Fibroblast of villous mesenchyme (primary cell): ENCODE results near the gene DBNDD1. TPM values are rescaled to one million over a fixed set of nuclear protein-coding genes. Genes with fewer than 3 reads are reported as not detected.

Experiments
- DNase-seq: peaks from one replicate; pipeline ENCODE4 v3.0.0-alpha.2; 2010; ENCODE audit warnings: low read depth
- H3K4me3 ChIP-seq: 2 replicates; pipeline ENCODE4 v1.5.1; 2011; ENCODE audit warnings: low read depth, mild to moderate bottlenecking, low read length
- total RNA-seq: library from RNA; depleted of rRNA; stranded (reverse); fragments of >200 nt; gene quantifications from 2 replicates; pipeline ENCODE4 v1.2.3, GENCODE V29; 2012
- TF ChIP-seq, protein P1 (sequence below): IDR thresholded peaks from 2 replicates; pipeline ENCODE4 v1.5.1; 2012; ENCODE audit warnings: low read depth, mild to moderate bottlenecking, low read length; ENCODE audit not compliant: insufficient read depth

DBNDD1 gene
- total RNA-seq, 1 donor = 0.86 TPM

- TF ChIP-seq, protein P1, sequence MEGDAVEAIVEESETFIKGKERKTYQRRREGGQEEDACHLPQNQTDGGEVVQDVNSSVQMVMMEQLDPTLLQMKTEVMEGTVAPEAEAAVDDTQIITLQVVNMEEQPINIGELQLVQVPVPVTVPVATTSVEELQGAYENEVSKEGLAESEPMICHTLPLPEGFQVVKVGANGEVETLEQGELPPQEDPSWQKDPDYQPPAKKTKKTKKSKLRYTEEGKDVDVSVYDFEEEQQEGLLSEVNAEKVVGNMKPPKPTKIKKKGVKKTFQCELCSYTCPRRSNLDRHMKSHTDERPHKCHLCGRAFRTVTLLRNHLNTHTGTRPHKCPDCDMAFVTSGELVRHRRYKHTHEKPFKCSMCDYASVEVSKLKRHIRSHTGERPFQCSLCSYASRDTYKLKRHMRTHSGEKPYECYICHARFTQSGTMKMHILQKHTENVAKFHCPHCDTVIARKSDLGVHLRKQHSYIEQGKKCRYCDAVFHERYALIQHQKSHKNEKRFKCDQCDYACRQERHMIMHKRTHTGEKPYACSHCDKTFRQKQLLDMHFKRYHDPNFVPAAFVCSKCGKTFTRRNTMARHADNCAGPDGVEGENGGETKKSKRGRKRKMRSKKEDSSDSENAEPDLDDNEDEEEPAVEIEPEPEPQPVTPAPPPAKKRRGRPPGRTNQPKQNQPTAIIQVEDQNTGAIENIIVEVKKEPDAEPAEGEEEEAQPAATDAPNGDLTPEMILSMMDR = no peak
- no peak for DNase-seq
- no peak overlapping the region for H3K4me3 ChIP-seq
Observed at GRCh38 chr16:89987169-89987568, 32.1 kb downstream of the DBNDD1 start.

GRCh38 chr16:89986600-89986999 lies 32.7 kb downstream of the DBNDD1 start:
- TF ChIP-seq, protein P1 = no peak
- no peak overlapping the region for H3K4me3 ChIP-seq
- DNase-seq = no peak

- H3K4me3 ChIP-seq = no peak overlapping the region
- no peak for DNase-seq
- TF ChIP-seq, protein P1 = no peak
Observed at GRCh38 chr16:89985219-89985618, 34.0 kb downstream of the DBNDD1 start.

DNA sequence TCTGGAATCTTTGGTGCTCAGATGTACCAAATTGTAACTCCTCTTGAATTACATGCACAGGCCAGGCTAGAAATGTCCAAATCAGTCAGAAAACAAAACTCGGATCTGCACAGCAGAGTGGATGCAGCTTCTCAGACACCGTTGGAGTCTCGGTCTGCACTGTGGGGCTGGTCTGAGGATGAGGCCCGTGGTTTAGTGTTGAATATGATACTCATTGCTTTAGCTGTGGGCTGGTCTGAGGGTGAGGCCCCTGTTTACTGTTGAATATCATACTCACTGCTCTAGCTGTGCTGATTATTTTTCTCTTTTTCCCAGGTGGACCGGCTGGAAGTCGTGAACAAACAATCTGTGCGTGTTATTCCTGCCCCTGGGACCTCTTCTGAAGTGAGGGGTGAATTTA lies 35.0 kb downstream of the DBNDD1 start:
- no peak for DNase-seq
- TF ChIP-seq, protein P1 = no peak
- H3K4me3 ChIP-seq = no peak overlapping the region

- no peak overlapping the region for H3K4me3 ChIP-seq
- no peak for DNase-seq
- TF ChIP-seq, protein P1 = no peak
Observed at GRCh38 chr16:89983536-89983935, 35.7 kb downstream of the DBNDD1 start.

- DNase-seq = no peak
- H3K4me3 ChIP-seq = no peak overlapping the region
- TF ChIP-seq, protein P1 = no peak
Observed at GRCh38 chr16:89982318-89982717, 36.9 kb downstream of the DBNDD1 start.

DNA sequence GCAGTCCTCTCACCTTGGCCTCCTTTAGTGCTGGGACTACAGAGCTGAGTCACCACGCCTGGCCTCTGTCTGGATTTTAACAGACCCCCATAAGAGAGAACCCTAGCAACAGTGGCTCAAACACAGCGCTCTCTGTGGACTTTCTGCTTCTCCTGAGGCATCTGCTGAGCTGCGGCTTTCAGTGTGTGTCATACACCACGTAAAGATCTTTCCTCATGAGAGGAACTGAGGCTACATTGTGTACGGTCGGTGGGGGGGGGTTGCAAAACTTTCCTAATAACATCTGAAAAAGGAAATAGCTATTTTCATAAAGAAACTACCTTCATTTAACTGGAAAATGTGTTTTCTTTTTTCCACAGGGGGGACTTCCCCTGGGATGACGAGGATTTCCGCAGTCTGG lies 37.8 kb downstream of the DBNDD1 start:
- no peak overlapping the region for H3K4me3 ChIP-seq
- TF ChIP-seq, protein P1 = no peak
- no peak for DNase-seq
